Astrocyte (in vitro differentiated cells and primary cell): ENCODE measurements around the gene HMCES. TPM values are rescaled to one million over a fixed set of nuclear protein-coding genes. Genes with fewer than 3 reads are reported as not detected.

Experiments
- DNase-seq: peaks from one replicate; pipeline ENCODE4 v3.0.0-alpha.2; 2010; ENCODE audit warnings: low read depth
- FAIRE-seq: peaks from 2 replicates; lab custom pipeline; 2011; peaks lifted over from hg19 to GRCh38; lab: Jason Lieb, UNC
- H2AFZ ChIP-seq: 2 replicates; pipeline ENCODE4 v1.6.0; 2012; ENCODE audit warnings: low read depth, low read length, inconsistent platforms
- H3K27ac ChIP-seq: 2 replicates; pipeline ENCODE4 v1.5.1; 2011; ENCODE audit warnings: low read depth, low read length, inconsistent platforms
- H3K27me3 ChIP-seq: 2 replicates; pipeline ENCODE4 v1.6.0; 2011; ENCODE audit warnings: low read length, inconsistent platforms; ENCODE audit not compliant: insufficient read depth
- H3K36me3 ChIP-seq: 2 replicates; pipeline ENCODE4 v1.5.1; 2011; ENCODE audit warnings: low read length, inconsistent platforms; ENCODE audit not compliant: insufficient read depth
- H3K4me1 ChIP-seq: 2 replicates; pipeline ENCODE4 v1.5.1; 2011; ENCODE audit warnings: low read length, inconsistent platforms; ENCODE audit not compliant: insufficient read depth
- H3K4me2 ChIP-seq: 2 replicates; pipeline ENCODE4 v1.6.0; 2012; ENCODE audit warnings: low read length, inconsistent platforms
- H3K4me3 ChIP-seq: 2 replicates; pipeline ENCODE4 v1.5.1; 2011; ENCODE audit warnings: low read depth, mild to moderate bottlenecking, low read length, inconsistent platforms; ENCODE audit not compliant: insufficient read depth
- H3K79me2 ChIP-seq: 2 replicates; pipeline ENCODE4 v1.6.0; 2012; ENCODE audit warnings: mild to moderate bottlenecking, low read length, inconsistent platforms; ENCODE audit not compliant: insufficient read depth
- H3K9ac ChIP-seq: 2 replicates; pipeline ENCODE4 v1.6.0; 2012; ENCODE audit warnings: mild to moderate bottlenecking, low read length, inconsistent platforms
- H3K9me3 ChIP-seq: 2 replicates; pipeline ENCODE4 v1.5.1; 2012; ENCODE audit warnings: low read depth, mild to moderate bottlenecking, low read length, inconsistent platforms; ENCODE audit not compliant: insufficient read depth
- H4K20me1 ChIP-seq: 2 replicates; pipeline ENCODE4 v1.6.0; 2012; ENCODE audit warnings: low read length, inconsistent platforms; ENCODE audit not compliant: insufficient read depth
- H3K27ac Mint-ChIP-seq: one replicate; pipeline ENCODE4 v1.8.0; 2021; ENCODE audit warnings: mild to moderate bottlenecking, mixed read lengths; ENCODE audit not compliant: unreplicated experiment
- H3K27me3 Mint-ChIP-seq: one replicate; pipeline ENCODE4 v1.8.0; 2021; ENCODE audit warnings: low read depth, mixed read lengths; ENCODE audit not compliant: unreplicated experiment
- H3K36me3 Mint-ChIP-seq: one replicate; pipeline ENCODE4 v1.8.0; 2021; ENCODE audit warnings: low read depth, mixed read lengths; ENCODE audit not compliant: unreplicated experiment
- H3K4me1 Mint-ChIP-seq: one replicate; pipeline ENCODE4 v1.8.0; 2021; ENCODE audit warnings: low read depth, mixed read lengths; ENCODE audit not compliant: unreplicated experiment
- H3K4me3 Mint-ChIP-seq: one replicate; pipeline ENCODE4 v1.8.0; 2021; ENCODE audit warnings: mild to moderate bottlenecking, moderate library complexity, mixed read lengths; ENCODE audit not compliant: unreplicated experiment
- H3K9me3 Mint-ChIP-seq: one replicate; pipeline ENCODE4 v1.8.0; 2021; ENCODE audit warnings: mild to moderate bottlenecking, mixed read lengths; ENCODE audit not compliant: unreplicated experiment
- CTCF ChIP-seq: IDR thresholded peaks from 2 replicates; pipeline ENCODE4 v1.5.1; 2011; ENCODE audit warnings: low read depth, mild to moderate bottlenecking, inconsistent platforms, low read length, moderate library complexity; ENCODE audit not compliant: insufficient read depth
- EZH2 ChIP-seq: IDR thresholded peaks from 2 replicates; pipeline ENCODE4 v1.6.1; 2012; ENCODE audit warnings: mild to moderate bottlenecking, low read length, inconsistent platforms; ENCODE audit not compliant: insufficient read depth
- total RNA-seq: library from RNA; stranded (reverse); gene quantifications from 2 replicates; pipeline ENCODE4 v1.2.1, GENCODE V29; 2021

HMCES gene
- total RNA-seq, 1 donor from 2014 or later: 27.4 TPM

- peaks cover 7% of the 10 kb centered on the region for H4K20me1 ChIP-seq
- no peaks in the 10 kb centered on the region for H3K4me1 Mint-ChIP-seq
- H3K4me1 ChIP-seq: no peaks in the 10 kb centered on the region
- no peaks in the 10 kb centered on the region for H3K27me3 ChIP-seq
- H3K9me3 Mint-ChIP-seq: no peaks in the 10 kb centered on the region
- FAIRE-seq (no peak), DNase-seq (peak; percentile 66)
- H3K9me3 ChIP-seq: no peaks in the 10 kb centered on the region
- no peaks in the 10 kb centered on the region for H3K27me3 Mint-ChIP-seq
- H2AFZ ChIP-seq: no peak overlapping the region
- peaks cover 2% of the 10 kb centered on the region for H3K79me2 ChIP-seq
- peaks cover 8% of the 10 kb centered on the region for H3K36me3 Mint-ChIP-seq
- no peak overlapping the region for H3K4me3 ChIP-seq
- peaks cover 24% of the 10 kb centered on the region for H3K36me3 ChIP-seq
- no peak overlapping the region for H3K27ac ChIP-seq
- H3K9ac ChIP-seq: no peak overlapping the region
- H3K27ac Mint-ChIP-seq: no peak overlapping the region
- no peak overlapping the region for H3K4me3 Mint-ChIP-seq
- no peak overlapping the region for H3K4me2 ChIP-seq
- TF ChIP-seq EZH2 (no peak), CTCF (no peak)
These were observed 10.7 kb downstream of the HMCES start for GRCh38 chr3:129289201-129289921.

GRCh38 chr3:129291236-129291886 is 12.7 kb downstream of the HMCES start:
- H3K4me1 Mint-ChIP-seq: no peaks in the 10 kb centered on the region
- H3K4me1 ChIP-seq: no peaks in the 10 kb centered on the region
- H3K36me3 ChIP-seq: peaks cover 21% of the 10 kb centered on the region
- FAIRE-seq: no peak
- peaks cover under 1% of the 10 kb centered on the region for H3K79me2 ChIP-seq
- TF ChIP-seq EZH2 (no peak), CTCF (no peak)
- no peaks in the 10 kb centered on the region for H3K9me3 Mint-ChIP-seq
- H2AFZ ChIP-seq: no peak overlapping the region
- DNase-seq: peak; percentile 54
- no peak overlapping the region for H3K4me3 ChIP-seq
- H3K9ac ChIP-seq: no peak overlapping the region
- H3K27me3 ChIP-seq: no peaks in the 10 kb centered on the region
- H3K27ac ChIP-seq: no peak overlapping the region
- H3K4me3 Mint-ChIP-seq: no peak overlapping the region
- H3K9me3 ChIP-seq: no peaks in the 10 kb centered on the region
- H4K20me1 ChIP-seq: peaks cover 7% of the 10 kb centered on the region
- H3K36me3 Mint-ChIP-seq: peaks cover 12% of the 10 kb centered on the region
- H3K27ac Mint-ChIP-seq: no peak overlapping the region
- no peaks in the 10 kb centered on the region for H3K27me3 Mint-ChIP-seq
- H3K4me2 ChIP-seq: no peak overlapping the region

GRCh38 chr3:129295286-129295685 is 16.6 kb downstream of the HMCES start:
- Mint-ChIP-seq H3K27me3 (no peaks in the 10 kb centered on the region), H3K36me3 (peaks cover 17% of the 10 kb centered on the region), H3K9me3 (no peaks in the 10 kb centered on the region), H3K4me1 (no peaks in the 10 kb centered on the region), H3K27ac (no peak overlapping the region), H3K4me3 (no peak overlapping the region)
- Histone ChIP-seq H3K9ac (no peak overlapping the region), H3K79me2 (no peaks in the 10 kb centered on the region), H3K27me3 (no peaks in the 10 kb centered on the region), H3K27ac (no peak overlapping the region), H3K4me1 (no peaks in the 10 kb centered on the region), H2AFZ (no peak overlapping the region), H3K36me3 (peaks cover 19% of the 10 kb centered on the region), H3K9me3 (no peaks in the 10 kb centered on the region), H3K4me2 (no peak overlapping the region), H4K20me1 (no peaks in the 10 kb centered on the region), H3K4me3 (no peak overlapping the region)
- no peak for TF ChIP-seq EZH2
- TF ChIP-seq CTCF: no peak
- DNase-seq (no peak), FAIRE-seq (no peak)
